ENCODE data around the gene LY6G6D. TPM values are rescaled to one million over a fixed set of nuclear protein-coding genes. Genes with fewer than 3 reads are reported as not detected.

The LY6G6D gene
- total and polyA plus RNA-seq, 2 of the 13 experiments (the other 11 are each of a cell fraction or from before 2014, with no cell fraction given) = not detected

GRCh38 chr6:31736021-31736767 lies 21.0 kb downstream of the LY6G6D start, which contains the start of gene CLIC1 (continued):
- TF ChIP-seq ZNF639 (CRISPR knock-in tag; conservative IDR thresholded peaks at IDR 0.05) = no peak

- ATAC-seq (peak; percentile 4; the same call in 2 of the 3 replicates), DNase-seq (ENCODE audit: low spot score) (peak; percentile 33), FAIRE-seq (no peak)
- H3K27me3 ChIP-seq (ENCODE audit: control insufficient read depth in 1 of 2, insufficient read depth in 2 of 2, low read length in 2 of 2) = no peaks in the 10 kb centered on the region; a peak in 1 of 5 replicates
- CTCF ChIA-PET (ENCODE audit: low intra/inter-chr PET ratio, low total read pairs) = no interaction called here
- H3K4me3 ChIP-seq (replicated peaks in 1 of 3; ENCODE audit: insufficient read depth in 1 of 3, low read depth in 2 of 3, low read length in 3 of 3) = peak overlapping the region; percentile 71 to 92 (median 92)
- H3K9ac ChIP-seq (ENCODE audit: insufficient read depth, low read depth, low read length) = peak overlapping the region; percentile 98
- peak overlapping the region; percentile 99 for H3K27ac ChIP-seq (ENCODE audit: extremely low read length, insufficient read depth, low read length)
- BruUV-seq (replicated peaks) = TSS peak; percentile 68
- peaks cover 24% of the 10 kb centered on the region; the same call in 1 of the 2 replicates for H4K20me1 ChIP-seq (ENCODE audit: insufficient read depth, low read length)
- H3K79me2 ChIP-seq (ENCODE audit: insufficient read depth, low read length) = peaks cover 41% of the 10 kb centered on the region
- peaks cover 13 to 31% of the 10 kb centered on the region in 2 experiments for H3K36me3 ChIP-seq (replicated peaks in 1 of 2; ENCODE audit: control insufficient read depth in 1 of 2, insufficient read depth in 2 of 2, low read length in 2 of 2)
- no peak overlapping the region for H2AFZ ChIP-seq (ENCODE audit: low read length)
- peak overlapping the region; percentile 98 for H3K4me2 ChIP-seq (ENCODE audit: low read depth, low read length)
- POLR2A ChIA-PET = interaction anchor here (0.5 to 11.3 kb wide), 52 partner anchors 7 to 1235 kb away, joined by 3 to 279 read pairs (median 9); partner anchors contain the start of genes ABHD16A, APOM, BAG6 and C2
- in situ Hi-C loops (cut with HindIII; ENCODE audit: extremely low pct_ligation_motif_present, low pct_unique_long_range_greater_than_20kb) (no loop called here), intact Hi-C loops (cut with micrococcal nuclease; ENCODE audit: unreplicated experiment) (loop anchor here (1.0 to 5.0 kb wide), 3 partner anchors 8 to 70 kb away; partner anchors contain the start of genes ABHD16A, DDAH2 and LSM2)
- peaks cover 71% of the 10 kb centered on the region for H3K4me1 ChIP-seq (ENCODE audit: insufficient read depth, low read length)
- 2% methylated on average over 10 of the region's 10 CpGs for WGBS (ENCODE audit: low lambda C conversion rate)
- no peaks in the 10 kb centered on the region for H3K9me3 ChIP-seq (ENCODE audit: low read length)
- TF ChIP-seq GLI4 (CRISPR knock-in tag; IDR thresholded peaks at IDR 0.05; ENCODE audit: borderline replicate concordance) = 0 out of 2 replicates have a peak, but pooled peaks have one; percentile 22
- no peak for TF ChIP-seq SYNCRIP (IDR thresholded peaks at IDR 0.05; ENCODE audit: insufficient read depth, low read depth, low read length)
- TF ChIP-seq SKIL (CRISPR knock-in tag; IDR thresholded peaks at IDR 0.05; ENCODE audit: borderline replicate concordance) = no peak; the same call in 1 of the 2 replicates
- TF ChIP-seq ZFP1 (CRISPR knock-in tag; IDR thresholded peaks at IDR 0.05) = 0 out of 2 replicates have a peak, but pooled peaks have one; percentile 11
- peak; percentile 65; the same call in 1 of the 2 replicates for TF ChIP-seq CHD4 (IDR thresholded peaks at IDR 0.05; ENCODE audit: borderline replicate concordance, low read length)
- TF ChIP-seq ZMAT5 (CRISPR knock-in tag; IDR thresholded peaks at IDR 0.05; ENCODE audit: borderline replicate concordance, low read depth) = no peak
- 0 out of 2 replicates have a peak, but pooled peaks have one; percentile 23 for TF ChIP-seq IRF2 (CRISPR knock-in tag; IDR thresholded peaks at IDR 0.05)
- 0 out of 2 replicates have a peak, but pooled peaks have one; percentile 30 for TF ChIP-seq BRD4 (CRISPR knock-in tag; IDR thresholded peaks at IDR 0.05)
- TF ChIP-seq ZBTB7A (CRISPR knock-in tag; IDR thresholded peaks at IDR 0.05) = peak; percentile 60; the same call in 1 of the 2 replicates
- 0 out of 2 replicates have a peak, but pooled peaks have one; percentile 25 for TF ChIP-seq ZNF790 (CRISPR knock-in tag; IDR thresholded peaks at IDR 0.05; ENCODE audit: borderline replicate concordance)
- peak; percentile 29; the same call in 1 of the 2 replicates for TF ChIP-seq HDAC2 (CRISPR knock-in tag; IDR thresholded peaks at IDR 0.05)
- TF ChIP-seq RNF219 (CRISPR knock-in tag; IDR thresholded peaks at IDR 0.05) = 0 out of 2 replicates have a peak, but pooled peaks have one; percentile 56
Observed at GRCh38 chr6:31736768-31737314, 21.7 kb downstream of the LY6G6D start.

All from HepG2 (cell line).